ENCODE measurements around the gene TRAPPC2B. TPM values are rescaled to one million over a fixed set of nuclear protein-coding genes. Genes with fewer than 3 reads are reported as not detected.

TRAPPC2B gene
- total RNA-seq, 4 donors from 2014 or later, result 4.8 to 20.6 (median 18.8) TPM

DNA sequence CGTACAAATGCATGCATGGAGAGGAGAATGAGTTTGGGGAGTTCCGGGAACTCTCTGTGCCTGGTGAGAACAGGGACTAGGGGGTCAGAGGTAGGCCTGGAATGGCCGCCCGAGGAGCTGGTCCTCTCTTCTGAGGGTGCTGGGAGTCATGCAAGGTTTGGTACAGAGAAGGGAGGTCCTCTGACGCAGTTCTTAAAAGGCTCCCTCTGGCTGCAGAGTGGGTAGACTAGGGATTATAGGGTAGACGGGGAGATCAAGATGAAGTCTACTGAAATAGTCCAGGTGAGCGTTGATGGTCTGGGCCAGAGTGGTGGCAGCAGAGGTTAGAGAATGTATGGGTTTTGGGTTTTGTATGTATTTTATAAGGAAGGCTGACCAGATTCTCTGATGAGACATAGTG, 11.5 kb upstream of the TRAPPC2B start:
- no peak for DNase-seq (ENCODE audit: low spot score in 2 of 2)
- peaks cover 18 to 46% (median 30%) of the 10 kb centered on the region in 3 donors for H3K36me3 ChIP-seq
- H3K4me3 ChIP-seq, result peak overlapping the region; percentile 80 to 95 (median 82)
- H3K27me3 ChIP-seq, result no peaks in the 10 kb centered on the region
- H3K9me3 ChIP-seq, result peaks cover 0 to 50% (median 18%) of the 10 kb centered on the region in 4 donors
- TF ChIP-seq, protein P1, sequence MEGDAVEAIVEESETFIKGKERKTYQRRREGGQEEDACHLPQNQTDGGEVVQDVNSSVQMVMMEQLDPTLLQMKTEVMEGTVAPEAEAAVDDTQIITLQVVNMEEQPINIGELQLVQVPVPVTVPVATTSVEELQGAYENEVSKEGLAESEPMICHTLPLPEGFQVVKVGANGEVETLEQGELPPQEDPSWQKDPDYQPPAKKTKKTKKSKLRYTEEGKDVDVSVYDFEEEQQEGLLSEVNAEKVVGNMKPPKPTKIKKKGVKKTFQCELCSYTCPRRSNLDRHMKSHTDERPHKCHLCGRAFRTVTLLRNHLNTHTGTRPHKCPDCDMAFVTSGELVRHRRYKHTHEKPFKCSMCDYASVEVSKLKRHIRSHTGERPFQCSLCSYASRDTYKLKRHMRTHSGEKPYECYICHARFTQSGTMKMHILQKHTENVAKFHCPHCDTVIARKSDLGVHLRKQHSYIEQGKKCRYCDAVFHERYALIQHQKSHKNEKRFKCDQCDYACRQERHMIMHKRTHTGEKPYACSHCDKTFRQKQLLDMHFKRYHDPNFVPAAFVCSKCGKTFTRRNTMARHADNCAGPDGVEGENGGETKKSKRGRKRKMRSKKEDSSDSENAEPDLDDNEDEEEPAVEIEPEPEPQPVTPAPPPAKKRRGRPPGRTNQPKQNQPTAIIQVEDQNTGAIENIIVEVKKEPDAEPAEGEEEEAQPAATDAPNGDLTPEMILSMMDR (IDR thresholded peaks at IDR 0.05), result no peak
- no peak for TF ChIP-seq EP300 (IDR thresholded peaks at IDR 0.05)
- no peak for TF ChIP-seq POLR2A (IDR thresholded peaks at IDR 0.05)
- peaks cover 0 to 16% (median 13%) of the 10 kb centered on the region in 4 donors for H3K4me1 ChIP-seq
- H3K27ac ChIP-seq, result peak overlapping the region in 2 of 4 donors; percentile 73 to 86
- 26 to 29% methylated on average over 7 of the region's 7 CpGs for WGBS, 2 donors

DNA sequence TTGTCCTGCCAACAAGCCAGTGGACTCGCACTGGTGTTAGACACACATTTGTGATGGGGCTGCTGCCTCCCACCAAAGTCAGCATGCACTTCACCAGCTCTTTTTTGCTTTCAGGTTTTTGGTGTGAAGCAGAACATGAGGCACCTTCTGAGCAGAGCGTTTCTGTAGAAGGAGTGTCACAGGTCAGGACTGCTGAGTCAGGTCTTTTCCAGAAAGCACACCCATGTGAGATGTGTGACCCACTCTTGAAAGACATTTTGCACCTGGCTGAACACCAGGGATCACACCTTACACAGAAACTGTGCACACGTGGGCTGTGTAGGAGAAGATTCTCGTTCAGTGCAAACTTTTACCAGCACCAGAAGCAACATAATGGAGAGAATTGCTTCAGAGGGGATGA, 7.4 kb upstream of the TRAPPC2B start:
- Histone ChIP-seq H3K27ac (no peak overlapping the region), H3K4me1 (peaks cover 0 to 15% (median 11%) of the 10 kb centered on the region in 4 donors), H3K9me3 (peaks cover 0 to 91% (median 35%) of the 10 kb centered on the region in 4 donors), H3K4me3 (no peak overlapping the region), H3K27me3 (no peaks in the 10 kb centered on the region), H3K36me3 (peaks cover 18 to 82% (median 30%) of the 10 kb centered on the region in 3 donors)
- TF ChIP-seq, protein P1 (IDR thresholded peaks at IDR 0.05), result no peak
- TF ChIP-seq EP300 (IDR thresholded peaks at IDR 0.05), result no peak
- TF ChIP-seq POLR2A (IDR thresholded peaks at IDR 0.05), result no peak
- DNase-seq (ENCODE audit: low spot score in 2 of 2), result no peak
- WGBS, 2 donors, result 93 to 99% methylated on average over 4 of the region's 4 CpGs

DNA sequence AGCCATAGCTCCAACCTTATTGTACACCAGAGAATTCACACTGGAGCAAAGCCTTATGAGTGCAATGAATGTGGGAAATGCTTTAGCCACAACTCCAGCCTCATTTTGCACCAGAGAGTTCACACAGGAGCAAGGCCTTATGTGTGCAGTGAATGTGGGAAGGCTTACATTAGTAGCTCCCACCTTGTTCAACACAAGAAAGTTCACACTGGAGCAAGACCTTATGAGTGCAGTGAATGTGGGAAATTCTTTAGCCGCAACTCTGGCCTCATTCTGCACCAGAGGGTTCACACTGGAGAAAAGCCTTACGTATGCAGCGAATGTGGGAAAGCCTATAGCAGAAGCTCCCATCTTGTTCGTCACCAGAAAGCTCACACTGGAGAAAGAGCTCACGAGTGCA, 5.9 kb upstream of the TRAPPC2B start:
- H3K9me3 ChIP-seq, result peaks cover 0 to 100% (median 35%) of the 10 kb centered on the region in 4 donors
- no peak overlapping the region for H3K27ac ChIP-seq

DNA sequence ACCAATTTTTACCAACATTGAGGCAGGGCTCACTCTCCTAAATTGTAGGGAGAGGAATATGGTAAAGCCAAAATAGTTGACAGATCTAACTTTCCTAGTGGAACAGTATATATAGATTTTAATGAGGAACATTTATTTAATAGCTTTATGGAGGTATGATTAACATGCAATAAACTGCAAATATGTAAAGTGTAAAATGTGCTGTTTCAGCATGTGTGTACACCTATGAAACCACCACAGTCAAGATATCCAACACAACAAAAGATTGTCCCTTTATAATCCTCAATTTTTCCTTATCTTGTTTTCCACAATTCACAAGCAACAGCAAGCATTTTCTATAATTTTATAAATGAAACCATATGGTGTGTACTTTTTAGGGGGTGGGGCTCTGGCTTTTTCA, 4.1 kb upstream of the TRAPPC2B start:
- Histone ChIP-seq H3K9me3 (peaks cover 0 to 98% (median 28%) of the 10 kb centered on the region in 4 donors), H3K27ac (no peak overlapping the region), H3K4me1 (peaks cover 0 to 14% (median 6%) of the 10 kb centered on the region in 4 donors), H3K36me3 (peaks cover 18 to 63% (median 23%) of the 10 kb centered on the region in 3 donors), H3K27me3 (no peaks in the 10 kb centered on the region), H3K4me3 (no peak overlapping the region)
- DNase-seq (ENCODE audit: low spot score in 2 of 2), result no peak
- TF ChIP-seq EP300 (IDR thresholded peaks at IDR 0.05), result no peak
- no peak for TF ChIP-seq POLR2A (IDR thresholded peaks at IDR 0.05)
- TF ChIP-seq, protein P1 (IDR thresholded peaks at IDR 0.05), result no peak

More for the DNA sequence above, 5.9 kb upstream of the TRAPPC2B start:
- Histone ChIP-seq H3K4me3 (no peak overlapping the region), H3K27me3 (no peaks in the 10 kb centered on the region), H3K4me1 (peaks cover 0 to 8% (median 2%) of the 10 kb centered on the region in 4 donors), H3K36me3 (peaks cover 18 to 81% (median 30%) of the 10 kb centered on the region in 3 donors)
- WGBS, 2 donors, result 97 to 99% methylated on average over 5 of the region's 5 CpGs
- no peak for TF ChIP-seq EP300 (IDR thresholded peaks at IDR 0.05)
- no peak for TF ChIP-seq POLR2A (IDR thresholded peaks at IDR 0.05)
- TF ChIP-seq, protein P1 (IDR thresholded peaks at IDR 0.05), result no peak
- no peak for DNase-seq (ENCODE audit: low spot score in 2 of 2)

DNA sequence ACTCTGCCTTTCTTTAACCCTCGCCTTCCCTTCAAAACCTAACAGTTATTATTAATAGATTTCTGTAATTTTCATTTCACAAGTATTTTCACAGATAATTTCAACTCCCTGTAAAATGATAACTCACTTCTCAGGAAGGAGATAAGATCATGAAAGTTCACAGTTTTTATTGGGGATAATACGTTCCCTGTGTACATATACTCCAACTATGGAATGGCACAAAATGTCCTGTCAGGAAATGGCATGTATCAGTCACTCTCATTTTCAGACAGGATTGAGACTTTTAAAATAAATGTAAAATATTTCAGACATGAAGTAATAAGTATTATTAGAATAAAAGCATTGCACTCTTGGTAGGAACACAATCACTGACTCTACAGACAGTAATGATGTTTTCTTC, 932 bp upstream of the TRAPPC2B start:
- Histone ChIP-seq H3K4me3 (peak overlapping the region in 2 of 4 donors; percentile 77 to 79), H3K27me3 (no peaks in the 10 kb centered on the region), H3K27ac (peak overlapping the region; percentile 83 to 94 (median 92)), H3K36me3 (peaks cover 0 to 57% (median 0%) of the 10 kb centered on the region in 3 donors), H3K4me1 (peaks cover 0 to 19% (median 7%) of the 10 kb centered on the region in 4 donors), H3K9me3 (peaks cover 0 to 94% (median 16%) of the 10 kb centered on the region in 4 donors)
- no peak for DNase-seq (ENCODE audit: low spot score in 2 of 2)
- WGBS, 2 donors, result 69 to 73% methylated on average over 2 of the region's 2 CpGs
- TF ChIP-seq POLR2A (IDR thresholded peaks at IDR 0.05) (no peak), EP300 (IDR thresholded peaks at IDR 0.05) (no peak)
- TF ChIP-seq, protein P1 (IDR thresholded peaks at IDR 0.05), result no peak

Data from tibial nerve (tissue), 4 donors.